ENCODE results near the gene RTN4RL2.
A peak's percentile ranks its signal among the peaks of the same experiment; 100 is the strongest.

Gene RTN4RL2

DNA sequence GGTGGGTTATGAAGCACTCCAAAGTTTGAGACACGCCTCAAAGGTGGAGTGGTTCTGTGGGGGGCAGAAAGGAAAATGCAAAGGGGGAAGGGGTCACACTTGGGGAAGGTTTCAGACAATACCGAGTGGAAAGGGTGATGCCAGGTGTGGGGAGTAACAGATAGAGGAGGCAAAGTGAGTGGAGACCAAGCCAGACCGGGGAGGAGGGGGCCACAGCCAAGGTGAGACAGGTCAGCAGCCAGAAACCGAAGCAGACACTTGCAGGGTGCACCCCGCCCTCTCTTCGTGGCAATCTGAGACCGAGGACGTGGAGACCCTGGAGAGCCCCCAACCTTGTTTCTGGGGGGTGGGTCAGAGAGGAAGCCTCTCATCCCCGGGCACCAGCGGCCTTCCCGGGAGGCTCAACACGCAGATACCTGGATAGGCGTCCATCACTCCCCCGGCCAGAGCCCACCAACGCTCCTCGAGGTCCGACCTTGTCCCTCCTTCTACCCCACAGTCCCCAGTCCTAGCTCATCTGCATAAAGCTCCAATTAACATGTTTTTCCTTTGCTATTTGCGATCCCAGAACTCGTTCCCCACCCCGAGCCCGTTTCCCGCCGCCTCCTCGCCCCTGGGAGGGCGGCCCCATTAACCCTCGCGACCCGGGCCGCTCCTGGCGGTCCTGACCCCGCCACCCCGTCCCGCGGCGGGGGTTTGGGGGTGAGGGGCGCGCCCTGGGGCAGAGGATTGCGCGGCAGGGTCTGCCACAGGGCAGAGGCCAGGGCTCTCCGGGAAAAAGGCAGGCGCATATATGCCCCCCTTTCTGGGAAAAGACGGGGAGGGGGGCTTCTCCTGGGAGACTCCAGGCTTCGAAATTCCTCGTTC, 21.8 kb downstream of the RTN4RL2 start:
- no peak for DNase-seq

DNA sequence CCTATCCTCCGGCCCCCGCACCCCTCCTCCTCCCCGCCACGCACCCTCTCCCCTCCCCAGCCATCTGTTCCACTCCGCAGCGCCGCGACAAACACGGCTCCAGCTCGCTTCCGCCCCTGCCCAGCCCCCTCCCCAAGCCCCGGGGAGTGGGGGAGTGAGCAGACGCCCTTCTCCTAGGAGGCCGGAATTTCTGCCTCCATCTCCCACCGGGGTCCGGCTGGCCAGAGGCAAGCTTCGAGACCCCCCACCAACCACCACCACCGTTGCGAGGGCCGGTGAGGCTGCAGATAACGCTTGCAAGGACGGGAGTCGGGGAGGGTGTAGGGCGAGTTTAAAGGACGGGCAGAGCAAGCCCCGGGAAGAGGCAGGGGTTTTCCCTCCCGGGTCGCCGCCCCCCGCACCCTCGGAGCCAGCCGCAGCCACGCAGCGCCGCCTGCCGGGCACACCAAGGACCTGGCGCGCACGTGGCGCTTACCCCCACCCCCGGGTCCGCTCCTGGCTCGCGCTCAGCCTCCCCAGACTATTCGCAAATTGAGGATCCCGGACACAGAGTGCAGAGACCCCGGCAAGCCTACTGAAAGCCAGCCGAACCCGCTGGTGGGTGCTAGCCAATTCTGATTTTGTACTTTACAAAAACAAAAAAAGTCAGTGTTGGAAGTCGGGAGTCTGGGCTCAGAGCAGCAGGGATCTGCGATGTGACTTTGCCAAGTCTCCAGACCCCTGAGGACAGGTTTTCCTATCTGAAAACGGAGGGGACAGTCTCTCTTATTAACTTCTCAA, 22.6 kb downstream of the RTN4RL2 start:
- peak; percentile 50 to 64 for DNase-seq

DNA sequence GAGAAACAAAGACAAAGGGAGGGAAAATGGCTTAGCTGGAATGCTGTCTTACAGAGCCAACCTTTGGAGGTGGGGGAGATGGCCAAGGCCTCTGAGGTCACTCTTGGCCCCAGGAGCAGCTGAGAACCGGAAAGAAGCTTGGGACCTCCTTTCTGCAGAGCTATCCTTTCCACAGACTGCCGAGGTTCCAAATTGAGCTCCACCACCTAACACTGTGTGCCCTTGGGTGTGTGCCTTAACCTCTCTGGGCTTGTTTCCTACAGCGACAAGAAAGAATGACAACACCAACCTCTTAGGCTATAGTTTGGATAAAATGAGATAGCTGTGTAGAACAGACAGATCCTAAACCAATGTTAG, 23.2 kb downstream of the RTN4RL2 start:
- DNase-seq, result no peak

DNA sequence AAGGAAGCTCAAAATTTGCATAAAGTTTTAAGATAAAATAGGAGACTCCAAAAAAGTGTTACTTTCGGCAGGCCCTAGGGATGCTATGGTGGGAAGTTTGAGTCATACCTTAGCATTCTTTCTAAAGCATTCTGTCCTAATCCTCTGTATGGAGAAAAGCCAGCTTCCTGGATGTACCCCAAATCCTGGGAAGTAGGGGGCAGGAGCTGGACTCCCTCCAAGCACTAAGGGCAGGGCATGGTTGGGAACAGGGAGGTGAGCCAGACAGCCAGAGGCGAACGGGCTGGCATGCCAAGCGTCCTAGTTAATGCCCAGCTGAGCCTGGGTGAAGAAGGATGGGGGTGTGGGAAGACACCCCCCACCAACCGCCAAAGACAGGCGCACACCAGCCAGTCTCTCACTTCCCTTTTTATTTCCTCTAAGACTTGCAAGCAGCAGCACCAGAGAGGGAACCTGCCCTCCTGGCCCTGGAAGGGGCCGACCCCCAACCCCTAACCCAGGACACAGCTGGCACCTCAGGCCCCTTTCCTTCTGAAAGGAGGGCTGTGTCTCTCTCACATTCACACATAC, 23.9 kb downstream of the RTN4RL2 start:
- DNase-seq, result peak; percentile 89 to 93

DNA sequence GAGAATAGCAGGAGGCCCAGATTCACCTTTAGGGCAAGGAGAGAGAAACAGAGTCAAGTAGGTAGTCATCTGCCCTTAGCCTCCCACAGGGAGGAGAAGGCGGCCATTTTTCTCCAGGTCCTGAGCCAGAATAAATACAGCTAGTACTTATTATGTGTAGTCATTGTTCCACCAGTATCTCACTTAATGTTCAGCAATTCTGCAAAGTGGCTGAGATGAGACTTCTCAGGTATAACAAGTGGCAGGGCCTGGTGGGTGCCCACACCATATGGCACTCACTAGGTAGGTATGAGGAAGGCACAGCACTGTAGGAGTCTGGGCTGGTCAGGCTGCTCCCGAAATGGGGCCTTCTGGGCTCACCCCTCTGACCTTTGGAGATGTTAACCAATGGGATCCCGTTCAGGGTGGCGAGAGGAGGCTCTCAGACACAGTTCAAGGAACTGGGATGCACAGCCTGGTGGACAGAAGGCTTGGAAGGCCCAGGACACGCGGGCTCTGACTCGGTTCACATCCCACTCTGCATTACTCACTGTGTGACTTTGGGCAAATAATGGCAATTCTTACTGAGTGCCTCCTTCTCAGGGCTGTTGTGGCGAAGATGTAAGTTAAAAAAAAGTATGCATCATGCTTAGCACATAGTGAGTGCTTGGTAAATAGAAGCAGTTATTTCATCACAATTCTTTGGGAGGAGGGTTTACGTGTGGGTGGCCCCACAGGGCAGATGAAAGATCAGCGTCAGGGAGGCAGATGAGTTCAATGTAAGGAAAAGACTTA, 25.1 kb downstream of the RTN4RL2 start:
- DNase-seq, result no peak

DNA sequence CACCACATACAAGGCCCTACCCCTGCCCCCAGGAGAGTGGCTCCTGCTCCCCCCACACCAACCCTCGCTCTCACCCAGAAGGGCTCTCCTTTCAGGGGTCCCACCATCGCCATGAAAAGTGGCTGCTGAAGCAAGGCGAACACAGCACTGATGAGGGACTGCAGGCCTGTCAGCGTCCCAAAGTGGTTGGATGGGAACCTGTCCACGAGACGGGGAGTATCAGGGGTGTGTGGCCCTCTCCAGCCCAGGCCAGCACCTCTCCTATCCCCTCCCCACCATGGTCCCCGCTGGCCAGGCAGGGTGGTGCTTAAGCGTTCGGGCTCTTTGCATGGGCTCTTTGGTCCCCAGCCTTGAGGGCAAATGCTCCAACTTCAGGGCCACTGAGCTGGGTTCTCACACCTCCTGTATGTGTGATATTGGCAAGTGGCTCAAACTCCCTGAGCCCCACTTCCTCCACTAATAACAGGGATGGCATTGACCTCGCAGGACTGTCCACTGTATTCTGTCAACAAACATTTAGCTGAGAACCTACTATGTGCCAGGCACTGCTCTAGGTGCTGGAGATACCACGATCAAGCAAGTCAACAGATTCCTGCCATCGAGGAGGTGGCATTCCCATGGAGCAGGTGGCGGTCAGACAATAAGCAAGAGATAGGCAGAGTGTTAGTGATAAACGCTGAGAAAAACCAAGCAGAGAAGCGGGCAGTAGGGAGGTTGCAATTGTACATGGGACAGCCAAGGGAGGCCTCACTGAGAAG, 26.9 kb downstream of the RTN4RL2 start:
- DNase-seq, result no peak

DNA sequence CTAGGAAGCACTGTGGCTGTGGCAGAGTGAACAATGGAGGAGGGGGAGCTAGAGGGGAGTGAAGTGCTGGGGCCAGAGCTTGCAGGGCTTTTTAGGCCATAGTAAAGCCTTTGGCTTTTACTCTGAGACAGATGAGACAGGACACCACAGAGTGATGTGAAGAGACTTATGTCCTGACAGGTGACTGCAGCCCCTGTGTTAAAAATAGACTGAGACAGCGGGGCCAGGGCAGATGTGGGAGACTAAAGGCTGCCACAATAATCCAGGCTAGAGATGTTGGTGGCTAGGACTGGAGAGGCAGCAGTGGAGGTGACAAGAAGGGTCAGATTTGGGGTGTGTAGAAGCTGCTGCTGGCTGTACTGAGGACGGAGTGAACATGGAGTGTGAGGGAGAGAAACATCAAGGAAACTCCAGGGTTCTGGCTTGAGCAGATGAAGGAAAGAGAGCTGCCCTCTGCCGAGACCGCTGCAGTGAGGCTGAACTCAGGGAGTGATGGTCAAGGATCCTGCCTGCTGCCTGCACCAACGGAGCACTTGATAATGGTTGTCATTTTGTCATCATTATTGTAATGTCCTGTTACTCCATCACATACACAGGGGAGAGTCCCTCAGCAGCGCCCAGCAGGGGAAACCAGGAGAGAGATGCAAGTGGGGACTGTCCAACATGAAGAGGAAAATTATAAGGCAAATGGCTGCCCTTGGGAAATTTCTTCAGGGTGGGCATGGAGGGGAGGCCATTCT, 27.8 kb downstream of the RTN4RL2 start:
- no peak for DNase-seq

DNA sequence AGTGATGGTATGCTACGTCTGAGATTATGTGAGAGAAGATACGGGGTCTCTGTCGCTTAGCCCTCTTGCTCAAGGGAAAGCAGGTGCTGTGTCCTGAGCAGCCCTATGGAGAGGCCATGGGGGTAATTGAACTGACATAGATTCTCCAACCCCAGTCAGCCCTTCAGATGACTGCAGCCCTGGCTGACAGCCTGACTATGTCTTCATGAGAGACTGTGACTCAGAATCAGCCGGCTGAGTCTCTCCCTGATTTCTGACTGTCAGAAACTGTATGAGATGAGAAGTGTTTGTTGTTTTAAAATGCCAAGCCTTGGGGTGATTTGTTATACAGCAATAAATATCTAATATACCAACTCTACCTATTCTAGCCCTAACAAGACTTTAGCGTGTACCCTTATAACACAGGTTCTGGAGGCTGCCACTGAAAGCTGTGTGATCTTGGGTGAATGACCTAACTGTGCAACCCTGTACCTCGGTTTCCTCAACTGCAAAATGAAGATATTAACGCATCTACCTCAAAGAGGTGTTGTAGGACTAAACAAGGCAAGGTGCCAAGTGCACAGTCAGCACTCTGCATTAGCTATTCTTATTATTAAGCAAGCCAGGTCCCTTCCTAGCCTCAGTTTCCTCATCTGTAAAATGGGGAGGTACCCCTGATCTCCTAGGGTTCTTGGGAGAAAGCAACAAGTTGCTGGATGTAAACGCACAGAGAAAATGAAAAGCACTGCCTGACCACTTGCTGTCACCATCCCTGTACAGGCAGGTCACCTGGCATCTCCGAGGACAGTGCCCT, 30.3 kb downstream of the RTN4RL2 start:
- no peak for DNase-seq

DNA sequence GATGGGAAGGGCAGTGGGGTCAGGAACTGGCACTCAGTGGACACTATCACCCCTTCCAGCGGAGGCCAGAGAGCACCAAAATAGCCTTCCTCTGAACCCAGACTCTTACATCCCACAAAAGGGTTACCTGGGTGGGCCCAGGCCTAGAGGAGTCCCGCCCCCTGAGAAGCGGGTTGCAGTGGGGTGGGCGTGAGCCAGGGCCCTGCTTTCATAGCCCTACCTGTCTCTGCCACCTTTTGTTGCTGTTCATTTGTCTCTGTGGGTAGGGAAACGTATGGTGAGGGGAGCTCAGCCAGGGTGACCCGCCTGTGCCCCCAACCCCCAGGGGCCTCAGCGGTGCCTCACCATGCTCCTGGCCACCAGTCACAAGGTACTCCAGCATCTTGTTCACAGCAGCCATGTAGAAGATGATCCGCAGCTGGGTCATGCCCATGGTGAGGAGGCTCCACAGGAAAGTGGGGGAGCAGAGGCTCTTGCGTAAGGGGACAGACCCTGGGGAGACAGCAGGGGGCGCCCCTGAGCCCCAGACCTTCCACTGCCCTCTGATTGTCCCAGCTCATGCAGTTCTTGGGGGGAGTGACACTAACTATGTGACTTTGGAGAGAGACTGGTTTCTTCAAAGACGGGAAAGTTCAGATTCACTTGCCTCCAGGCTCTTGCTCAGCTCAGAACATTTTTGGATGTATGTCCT, 31.2 kb downstream of the RTN4RL2 start:
- peak; percentile 51 to 57 for DNase-seq

DNA sequence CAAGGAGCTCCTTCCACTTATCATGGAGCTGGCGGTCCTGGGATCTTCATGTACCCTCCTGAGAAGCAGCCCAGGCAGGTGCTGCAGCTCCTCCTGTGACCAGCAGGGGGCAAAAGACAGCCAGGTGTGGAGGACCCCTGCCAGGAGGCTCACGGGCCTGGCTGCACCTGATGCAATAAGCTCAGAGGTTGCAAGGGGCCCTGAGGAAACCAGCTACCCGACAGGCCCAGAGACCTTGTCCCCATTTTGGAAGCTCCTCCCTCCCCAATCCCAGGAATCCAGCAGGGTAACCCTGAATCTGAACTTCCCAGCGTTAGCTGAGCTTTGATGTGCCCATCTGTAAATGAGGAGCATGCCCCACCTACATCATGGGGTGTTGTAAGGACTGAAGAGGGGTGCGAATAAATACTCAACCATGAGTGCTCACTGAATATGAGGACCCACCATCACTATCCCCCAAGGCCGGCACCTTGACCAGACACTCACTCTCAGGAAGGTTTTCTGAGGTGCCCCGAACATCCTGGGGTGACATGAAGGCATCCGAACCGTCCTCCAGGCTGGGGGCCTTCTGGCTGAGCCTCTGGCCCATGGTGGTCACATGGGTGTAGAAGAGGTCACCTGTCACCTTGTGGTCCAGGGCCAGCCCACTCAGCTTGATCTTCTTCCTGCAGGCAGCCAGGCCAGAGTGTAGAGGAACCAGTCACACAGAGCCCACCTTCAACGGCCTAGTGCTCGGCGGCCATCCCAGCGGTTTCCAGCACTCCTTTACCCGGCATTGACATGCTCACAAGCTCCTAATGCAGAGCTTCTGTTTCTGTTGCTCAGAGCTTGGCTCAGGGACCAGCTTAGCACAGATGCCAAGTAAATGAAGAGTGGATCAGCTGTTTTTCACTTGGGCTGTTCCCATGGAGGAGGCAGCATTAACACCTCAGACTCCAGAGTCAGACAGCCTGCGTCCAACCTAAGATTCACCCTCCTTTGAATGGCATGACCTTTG, 33.5 kb downstream of the RTN4RL2 start:
- DNase-seq, result no peak

DNA sequence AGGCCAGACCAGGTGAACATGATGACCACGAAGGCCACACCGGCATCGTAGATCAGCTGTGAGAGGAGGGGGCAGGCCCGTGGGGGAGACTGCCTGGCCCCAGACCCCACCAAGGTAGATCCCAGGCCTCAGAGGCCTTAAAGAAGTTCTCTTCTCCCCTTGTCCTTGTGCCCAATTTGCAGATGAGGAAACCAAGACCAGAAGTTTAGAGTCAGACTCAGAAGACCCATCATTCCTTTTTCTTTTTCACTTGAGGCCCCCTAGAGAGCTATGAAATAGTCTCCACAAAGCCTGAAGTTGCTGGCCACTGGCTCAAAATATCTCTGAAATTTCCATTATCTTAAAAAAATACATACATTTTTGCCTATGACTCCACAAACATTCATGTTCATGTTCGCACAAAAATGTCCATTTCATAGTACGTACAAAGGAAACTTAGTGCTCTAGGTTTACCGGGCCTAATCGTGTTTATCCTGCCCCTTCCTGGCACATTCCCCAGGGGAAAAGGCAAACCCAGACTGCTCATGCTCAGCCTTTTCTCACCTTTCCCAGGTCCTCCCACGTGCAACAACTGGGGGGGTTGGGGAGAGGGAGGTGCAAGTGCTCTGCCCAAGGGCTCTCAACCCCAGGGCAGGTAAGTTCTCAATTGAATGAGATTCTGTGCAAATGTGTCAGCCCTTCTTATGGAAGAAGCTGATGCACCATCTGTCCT, 35.9 kb downstream of the RTN4RL2 start:
- no peak for DNase-seq

DNA sequence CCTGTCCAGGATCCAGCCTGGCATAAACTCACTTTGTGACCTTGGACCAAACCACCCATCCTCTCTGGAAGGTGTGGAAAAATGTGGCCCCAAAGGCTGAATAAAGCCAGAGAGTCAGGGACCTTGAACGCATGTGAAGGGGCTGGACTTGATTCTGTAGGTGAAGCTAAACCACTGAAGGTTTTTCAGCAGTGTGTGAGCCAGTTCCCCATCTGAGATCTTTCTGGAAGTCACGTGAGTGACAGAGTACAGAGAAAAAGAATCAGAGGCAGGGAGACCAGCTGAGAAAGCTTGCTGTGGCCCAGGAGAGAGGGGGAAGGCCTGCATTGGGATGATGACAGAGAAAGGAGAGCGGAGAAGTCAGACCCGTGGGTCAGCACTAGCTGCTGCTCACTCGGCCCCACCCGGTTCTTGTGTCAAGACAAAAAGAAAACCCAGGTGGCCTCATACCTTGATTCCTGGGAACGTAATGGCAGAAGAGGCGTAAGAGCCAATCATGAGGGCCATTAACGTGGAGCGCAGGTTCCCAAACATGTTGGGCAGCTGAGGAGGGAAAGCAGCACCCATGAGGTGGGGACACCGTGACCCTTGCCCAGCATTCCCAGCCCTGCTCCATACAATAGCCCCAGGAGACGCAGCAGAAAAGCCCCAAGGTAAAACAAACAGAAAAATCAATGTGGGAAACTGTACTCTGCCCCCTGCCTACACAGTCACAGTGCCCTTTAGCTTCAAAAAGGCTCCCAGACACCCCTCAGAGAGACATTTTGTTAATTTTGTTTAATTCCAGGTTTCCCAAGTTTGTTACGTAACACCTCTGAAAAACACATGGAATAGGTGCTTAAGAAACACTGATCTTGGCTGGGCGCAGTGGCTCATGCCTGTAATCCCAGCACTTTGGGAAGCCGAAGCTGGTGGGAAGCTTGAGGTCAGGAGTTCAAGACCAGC, 37.2 kb downstream of the RTN4RL2 start:
- no peak for DNase-seq

DNA sequence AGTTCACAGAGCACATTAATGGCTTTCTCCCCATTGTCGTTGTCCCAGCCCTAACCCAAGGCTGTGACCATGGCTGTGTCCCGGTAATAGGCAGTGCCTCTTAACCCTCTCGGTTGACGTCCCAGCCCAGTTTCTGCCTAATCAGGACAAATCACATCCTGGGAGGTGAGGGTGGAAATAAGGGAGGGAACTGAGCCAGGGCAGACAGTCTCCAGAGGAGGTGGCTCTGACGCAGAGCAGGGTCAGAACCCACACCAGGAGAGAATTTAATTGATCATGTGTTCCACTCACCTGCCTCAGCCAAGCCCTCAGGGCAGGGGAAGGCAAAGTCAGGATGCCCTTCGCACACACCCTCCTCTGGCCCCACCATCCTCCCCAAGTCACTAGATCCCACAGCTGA, 38.2 kb downstream of the RTN4RL2 start:
- DNase-seq, result no peak

DNA sequence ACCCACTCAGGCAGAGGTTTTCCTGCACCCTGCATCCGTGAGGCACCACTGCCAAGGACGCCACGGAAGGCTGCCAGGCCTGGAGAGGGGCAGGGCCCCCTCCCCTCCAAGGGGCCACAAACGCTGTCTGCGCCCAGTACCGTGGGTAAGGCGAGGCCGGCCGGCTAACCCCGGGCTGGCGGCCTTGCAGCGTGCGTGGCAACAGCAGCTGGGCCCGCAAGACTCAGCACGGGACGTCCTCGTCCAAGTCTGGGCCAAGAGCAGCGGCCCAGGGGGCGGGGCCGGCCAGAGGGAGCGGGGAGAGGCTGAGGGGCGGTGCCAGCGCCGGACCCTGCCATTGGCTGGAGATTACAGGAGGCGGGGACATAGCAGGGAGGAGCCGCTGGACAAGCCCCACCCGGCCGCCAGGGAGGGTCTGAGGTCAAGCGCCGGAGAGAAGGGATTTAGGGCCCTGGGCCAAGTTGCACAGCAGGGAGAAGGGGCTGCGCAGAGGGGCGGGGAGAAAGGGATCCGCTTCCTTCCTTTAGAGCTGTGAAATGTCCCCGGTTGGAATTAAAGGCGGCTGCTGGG, 39.2 kb downstream of the RTN4RL2 start:
- DNase-seq, result no peak

DNA sequence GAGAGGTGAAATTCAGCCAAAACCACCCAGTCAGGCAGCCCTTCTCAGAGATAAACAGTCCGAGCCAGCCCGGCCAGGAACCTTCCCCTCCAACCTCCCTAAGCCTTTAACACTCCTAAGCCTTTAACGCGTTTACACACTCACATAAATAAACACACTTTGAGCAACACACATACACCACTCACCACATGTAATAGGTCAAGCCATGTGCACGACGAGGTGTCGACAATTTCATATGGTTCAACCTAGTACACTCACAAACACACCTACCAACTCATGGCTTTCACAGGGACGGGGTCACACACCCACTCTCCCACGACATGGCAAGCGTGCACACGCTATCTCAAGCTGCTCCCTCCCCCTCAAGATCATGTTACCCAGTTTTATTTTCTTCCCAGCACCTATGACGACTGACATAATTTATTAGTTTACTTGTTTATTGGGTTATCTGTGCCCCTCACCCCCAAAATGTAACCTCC, 39.7 kb downstream of the RTN4RL2 start:
- no peak for DNase-seq

DNA sequence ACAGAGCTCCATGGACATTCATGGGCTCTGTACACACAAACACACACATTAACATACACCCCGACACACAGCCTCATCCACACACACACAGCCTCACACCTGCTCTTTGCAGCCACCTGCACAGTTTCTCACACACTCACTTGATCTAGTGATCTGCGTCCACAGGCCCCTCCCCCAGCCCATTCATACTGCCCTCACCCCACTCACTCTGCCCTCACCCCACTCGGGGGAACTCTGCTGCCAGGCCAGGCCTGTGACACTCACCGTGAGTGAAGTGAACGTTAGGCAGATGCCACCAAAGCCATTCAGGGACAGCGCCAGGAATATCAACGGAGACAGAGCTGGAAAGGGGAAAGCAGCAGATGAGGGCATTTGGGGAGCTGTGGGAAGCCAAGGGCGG, 40.2 kb downstream of the RTN4RL2 start:
- DNase-seq, result no peak
